H9 (cell line): ENCODE data around the gene SARNP. TPM values are rescaled to one million over a fixed set of nuclear protein-coding genes. Genes with fewer than 3 reads are reported as not detected.

Source experiments
- DNase-seq: peaks from one replicate; pipeline ENCODE4 v3.0.0-alpha.2; 2017
- H2AFZ ChIP-seq: one replicate; pipeline ENCODE4 v1.6.1; 2013; ENCODE audit warnings: mild to moderate bottlenecking, low read length, control low read depth, moderate library complexity
- H2AK5ac ChIP-seq: 2 replicates; pipeline ENCODE4 v1.6.1; 2013; ENCODE audit warnings: low read length, control low read depth, mixed read lengths; ENCODE audit not compliant: insufficient read length
- H2BK120ac ChIP-seq: one replicate; pipeline ENCODE4 v1.6.1; 2013; ENCODE audit warnings: low read depth, mild to moderate bottlenecking, low read length, control low read depth, inconsistent platforms; ENCODE audit not compliant: poor library complexity, severe bottlenecking
- H2BK12ac ChIP-seq: 2 replicates; pipeline ENCODE4 v1.6.1; 2013; ENCODE audit warnings: low read length, control low read depth, mixed read lengths, low read depth; ENCODE audit not compliant: insufficient read length
- H2BK15ac ChIP-seq: 2 replicates; pipeline ENCODE4 v1.6.1; 2013; ENCODE audit warnings: low read depth, low read length, control low read depth
- H2BK20ac ChIP-seq: one replicate; pipeline ENCODE4 v1.6.1; 2013; ENCODE audit warnings: low read depth, mild to moderate bottlenecking, low read length, control low read depth, inconsistent platforms; ENCODE audit not compliant: poor library complexity, severe bottlenecking
- H2BK5ac ChIP-seq: 2 replicates; pipeline ENCODE4 v1.6.1; 2013; ENCODE audit warnings: low read length, control low read depth, mixed read lengths; ENCODE audit not compliant: insufficient read length
- H3K14ac ChIP-seq: 2 replicates; pipeline ENCODE4 v1.6.1; 2013; ENCODE audit warnings: low read length, control low read depth; ENCODE audit not compliant: insufficient read depth
- H3K18ac ChIP-seq: 2 replicates; pipeline ENCODE4 v1.6.1; 2013; ENCODE audit warnings: low read depth, mild to moderate bottlenecking, mixed read lengths, low read length, control low read depth; ENCODE audit not compliant: insufficient read length
- H3K23ac ChIP-seq: 2 replicates; pipeline ENCODE4 v1.6.1; 2013; ENCODE audit warnings: low read length, control low read depth, mixed read lengths, low read depth; ENCODE audit not compliant: insufficient read length
- H3K23me2 ChIP-seq: 2 replicates; pipeline ENCODE4 v1.6.1; 2013; ENCODE audit warnings: low read depth, mild to moderate bottlenecking, mixed read lengths, low read length, control low read depth; ENCODE audit not compliant: insufficient read length, poor library complexity, severe bottlenecking
- H3K27ac ChIP-seq: 2 replicates; pipeline ENCODE4 v1.5.1; 2013; ENCODE audit warnings: low read length, control low read depth, mixed read lengths, low read depth; ENCODE audit not compliant: insufficient read length
- H3K27me3 ChIP-seq: 2 replicates; pipeline ENCODE4 v1.6.1; 2013; ENCODE audit warnings: low read length, control low read depth, inconsistent platforms; ENCODE audit not compliant: insufficient read depth
- H3K4ac ChIP-seq: 2 replicates; pipeline ENCODE4 v1.6.1; 2013; ENCODE audit warnings: low read depth, mild to moderate bottlenecking, control low read depth, inconsistent platforms, low read length, moderate library complexity
- H3K4me1 ChIP-seq: 2 replicates; pipeline ENCODE4 v1.6.1; 2013; ENCODE audit warnings: low read length, control low read depth, inconsistent platforms; ENCODE audit not compliant: insufficient read depth
- H3K4me2 ChIP-seq: 2 replicates; pipeline ENCODE4 v1.6.1; 2013; ENCODE audit warnings: low read length, control low read depth, mixed read lengths; ENCODE audit not compliant: insufficient read length, insufficient read depth
- H3K56ac ChIP-seq: 2 replicates; pipeline ENCODE4 v1.6.1; 2013; ENCODE audit warnings: low read depth, mild to moderate bottlenecking, mixed read lengths, low read length, control low read depth; ENCODE audit not compliant: insufficient read length
- H3K79me1 ChIP-seq: 2 replicates; pipeline ENCODE4 v1.6.1; 2013; ENCODE audit warnings: low read depth, mild to moderate bottlenecking, moderate library complexity, low read length, control low read depth, inconsistent platforms; ENCODE audit not compliant: insufficient read depth, poor library complexity, severe bottlenecking
- H3K79me2 ChIP-seq: 2 replicates; pipeline ENCODE4 v1.6.1; 2013; ENCODE audit warnings: low read length, control low read depth, inconsistent platforms; ENCODE audit not compliant: insufficient read depth
- H3K9ac ChIP-seq: 2 replicates; pipeline ENCODE4 v1.6.1; 2013; ENCODE audit warnings: low read length, control low read depth, mixed read lengths; ENCODE audit not compliant: insufficient read length; ENCODE audit errors: extremely low read depth
- H3K9me3 ChIP-seq: one replicate; pipeline ENCODE4 v1.6.1; 2013; ENCODE audit warnings: low read depth, low read length, inconsistent platforms; ENCODE audit not compliant: control insufficient read depth
- H3T11ph ChIP-seq: one replicate; pipeline ENCODE4 v1.6.1; 2013; ENCODE audit warnings: mild to moderate bottlenecking, low read length, control low read depth, inconsistent platforms
- H4K20me1 ChIP-seq: one replicate; pipeline ENCODE4 v1.6.1; 2013; ENCODE audit not compliant: control insufficient read depth, insufficient read length, insufficient read depth
- H4K5ac ChIP-seq: 2 replicates; pipeline ENCODE4 v1.6.1; 2013; ENCODE audit warnings: low read depth, mild to moderate bottlenecking, mixed read lengths, low read length, control low read depth; ENCODE audit not compliant: insufficient read length
- H4K8ac ChIP-seq: replicated peaks from 2 replicates; pipeline ENCODE4 v1.6.1; 2013; ENCODE audit warnings: low read length, control low read depth, mixed read lengths, low read depth; ENCODE audit not compliant: insufficient read length
- H4K91ac ChIP-seq: 2 replicates; pipeline ENCODE4 v1.6.1; 2013; ENCODE audit warnings: low read depth, mild to moderate bottlenecking, moderate library complexity, mixed read lengths, low read length, control low read depth; ENCODE audit not compliant: insufficient read length
- H3K27ac Mint-ChIP-seq, 3 experiments: 2 replicates in 2 of 3; 3 replicates in 1 of 3; pipeline ENCODE4 v1.8.0; 2020 to 2021; ENCODE audit warnings: mixed read lengths in 3 of 3, mild to moderate bottlenecking in 1 of 3, moderate library complexity in 1 of 3
- H3K27me3 Mint-ChIP-seq: 2 replicates; pipeline ENCODE4 v1.8.0; 2021; ENCODE audit warnings: low read depth, mild to moderate bottlenecking, moderate library complexity, mixed read lengths
- H3K36me3 Mint-ChIP-seq, 3 experiments: 2 replicates in 2 of 3; 3 replicates in 1 of 3; pipeline ENCODE4 v1.8.0; 2020 to 2021; ENCODE audit warnings: low read depth in 3 of 3, mixed read lengths in 3 of 3; ENCODE audit not compliant: insufficient read depth in 1 of 3
- H3K4me1 Mint-ChIP-seq, 2 experiments: 2 replicates each; pipeline ENCODE4 v1.8.0; 2020; ENCODE audit warnings: mixed read lengths in 2 of 2
- H3K4me3 Mint-ChIP-seq, 2 experiments: 2 replicates in 1 of 2; 3 replicates in 1 of 2; pipeline ENCODE4 v1.8.0; 2020 to 2021; ENCODE audit warnings: mild to moderate bottlenecking in 2 of 2, mixed read lengths in 2 of 2, moderate library complexity in 1 of 2
- H3K9me3 Mint-ChIP-seq, 2 experiments: 2 replicates in 1 of 2; 3 replicates in 1 of 2; pipeline ENCODE4 v1.8.0; 2020; ENCODE audit warnings: mild to moderate bottlenecking in 2 of 2, mixed read lengths in 2 of 2, moderate library complexity in 1 of 2
- WGBS: extraction: QIAGEN DNeasy Blood & Tissue Kit; methylation state at CpG from one replicate; pipeline ENCODE4 v1.1.7; 2013; ENCODE audit warnings: missing lambda C conversion rate, low lambda C conversion rate, mixed read lengths; ENCODE audit not compliant: insufficient read length; ENCODE audit errors: extremely low coverage; 5-methylcytosine and 5-hydroxymethylcytosine counted together
- total RNA-seq: library from RNA; stranded (reverse); gene quantifications from 2 replicates; pipeline ENCODE4 v1.2.1, GENCODE V29; 2021
- TF ChIP-seq, protein P1 (sequence below): fragments of 200-600 bp; sonication (generic); conservative IDR thresholded peaks from 3 replicates; pipeline ENCODE4 v1.8.0; 2021; ENCODE audit warnings: antibody characterized with exemption, mild to moderate bottlenecking

The SARNP gene
- total RNA-seq, 1 experiment from 2014 or later, result 127 TPM

- H3K4ac ChIP-seq, result no peak overlapping the region
- no peak overlapping the region for H3K27ac ChIP-seq
- no peak overlapping the region for H2AFZ ChIP-seq
- no peaks in the 10 kb centered on the region for H3K27me3 ChIP-seq
- H3K4me1 Mint-ChIP-seq, result peaks cover 23 to 30% of the 10 kb centered on the region in 2 experiments
- peaks cover 7% of the 10 kb centered on the region for H3K79me1 ChIP-seq
- peaks cover 7% of the 10 kb centered on the region; the same call in 1 of the 2 replicates for H3K79me2 ChIP-seq
- H3K4me1 ChIP-seq, result peaks cover 3% of the 10 kb centered on the region; the same call in 1 of the 2 replicates
- no peak overlapping the region for H3K56ac ChIP-seq
- no peaks in the 10 kb centered on the region for H4K20me1 ChIP-seq
- H3K9ac ChIP-seq, result no peak overlapping the region
- no peak overlapping the region for H2BK5ac ChIP-seq
- no peak overlapping the region for H2BK12ac ChIP-seq
- no peak overlapping the region for H2BK15ac ChIP-seq
- no peak overlapping the region for H4K5ac ChIP-seq
- no peak overlapping the region for H3K23ac ChIP-seq
- H3K4me3 Mint-ChIP-seq, result peak overlapping the region; percentile 5; a peak in 1 of 5 replicates
- no peak overlapping the region for H2AK5ac ChIP-seq
- peak overlapping the region in 2 of 3 experiments; percentile 2 to 32; a peak in 2 of 7 replicates for H3K27ac Mint-ChIP-seq
- H4K91ac ChIP-seq, result no peak overlapping the region
- H3K9me3 Mint-ChIP-seq, result no peaks in the 10 kb centered on the region
- WGBS, result no CpG with 5 or more reads among the region's 11 CpGs
- H2BK20ac ChIP-seq, result no peak overlapping the region
- no peaks in the 10 kb centered on the region for H3K9me3 ChIP-seq
- no peak overlapping the region for H2BK120ac ChIP-seq
- H4K8ac ChIP-seq, result no peak overlapping the region
- no peaks in the 10 kb centered on the region for H3K27me3 Mint-ChIP-seq
- peak; percentile 81 for DNase-seq
- no peak overlapping the region for H3K18ac ChIP-seq
- peaks cover 21 to 49% (median 46%) of the 10 kb centered on the region in 3 experiments; a peak in 6 of 7 replicates for H3K36me3 Mint-ChIP-seq
- no peak overlapping the region for H3K14ac ChIP-seq
- H3K4me2 ChIP-seq, result no peak overlapping the region
- H3K23me2 ChIP-seq, result peaks cover 7% of the 10 kb centered on the region
- H3T11ph ChIP-seq, result no peak overlapping the region
- TF ChIP-seq, protein P1, sequence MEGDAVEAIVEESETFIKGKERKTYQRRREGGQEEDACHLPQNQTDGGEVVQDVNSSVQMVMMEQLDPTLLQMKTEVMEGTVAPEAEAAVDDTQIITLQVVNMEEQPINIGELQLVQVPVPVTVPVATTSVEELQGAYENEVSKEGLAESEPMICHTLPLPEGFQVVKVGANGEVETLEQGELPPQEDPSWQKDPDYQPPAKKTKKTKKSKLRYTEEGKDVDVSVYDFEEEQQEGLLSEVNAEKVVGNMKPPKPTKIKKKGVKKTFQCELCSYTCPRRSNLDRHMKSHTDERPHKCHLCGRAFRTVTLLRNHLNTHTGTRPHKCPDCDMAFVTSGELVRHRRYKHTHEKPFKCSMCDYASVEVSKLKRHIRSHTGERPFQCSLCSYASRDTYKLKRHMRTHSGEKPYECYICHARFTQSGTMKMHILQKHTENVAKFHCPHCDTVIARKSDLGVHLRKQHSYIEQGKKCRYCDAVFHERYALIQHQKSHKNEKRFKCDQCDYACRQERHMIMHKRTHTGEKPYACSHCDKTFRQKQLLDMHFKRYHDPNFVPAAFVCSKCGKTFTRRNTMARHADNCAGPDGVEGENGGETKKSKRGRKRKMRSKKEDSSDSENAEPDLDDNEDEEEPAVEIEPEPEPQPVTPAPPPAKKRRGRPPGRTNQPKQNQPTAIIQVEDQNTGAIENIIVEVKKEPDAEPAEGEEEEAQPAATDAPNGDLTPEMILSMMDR, result peak; percentile 72
These were observed 93.1 kb downstream of the SARNP start for GRCh38 chr12:55724226-55724939.
